Urinary bladder (tissue), 4 donors: ENCODE measurements around the gene CD248. TPM values are rescaled to one million over a fixed set of nuclear protein-coding genes. Genes with fewer than 3 reads are reported as not detected.
"Not testable (repeated sequence)": the region's sequence is repeated elsewhere in the genome, so short reads cannot be mapped to it uniquely, and the experiment has no call there.

Experiments
- DNase-seq: peaks from one replicate; pipeline ENCODE4 v3.0.0-alpha.2; 2015; ENCODE audit errors: extremely low spot score
- H3K27ac ChIP-seq: one replicate; pipeline ENCODE4 v1.5.1; 2013; ENCODE audit warnings: low read depth, mild to moderate bottlenecking, moderate library complexity
- H3K36me3 ChIP-seq: one replicate; pipeline ENCODE4 v1.6.1; 2013; ENCODE audit warnings: mild to moderate bottlenecking, moderate library complexity; ENCODE audit not compliant: insufficient read depth
- H3K4me1 ChIP-seq: one replicate; pipeline ENCODE4 v1.6.1; 2013; ENCODE audit warnings: mild to moderate bottlenecking, moderate library complexity; ENCODE audit not compliant: insufficient read depth
- H3K4me3 ChIP-seq: one replicate; pipeline ENCODE4 v1.5.1; 2013; ENCODE audit warnings: low read depth, low read length
- WGBS: extraction: QIAGEN DNeasy Blood & Tissue Kit; methylation state at CpG from one replicate; pipeline ENCODE4 v1.1.7; 2013; 5-methylcytosine and 5-hydroxymethylcytosine counted together
- polyA plus RNA-seq: library from polyadenylated mRNA; stranded (reverse); fragments of 200-250 nt; gene quantifications from one replicate; pipeline ENCODE4 v1.2.3, GENCODE V29; 2013
- total RNA-seq: library from RNA; depleted of rRNA; stranded (reverse); fragments of >200 nt; gene quantifications from one replicate; pipeline ENCODE4 v1.2.3, GENCODE V29; 2014
- donor health status: healthy with polysubstance abuse.
- donor health status: healthy.

CD248 gene
- total RNA-seq (28.7 TPM), polyA plus RNA-seq (66.5 TPM)

GRCh38 chr11:66316849-66317251 lies at the start of gene CD248:
CD248 (minus strand) TSS chr11:66317044; CDS start chr11:66317027, 17 bp downstream.
- WGBS = 5% methylated on average over 29 of the region's 29 CpGs
- Histone ChIP-seq H3K36me3 (no peaks in the 10 kb centered on the region), H3K27ac (peak within 1 kb of the TSS; percentile 80), H3K4me1 (no peaks in the 10 kb centered on the region), H3K4me3 (peak within 1 kb of the TSS; percentile 55)
- DNase-seq = no peak

GRCh38 chr11:66365711-66366619 lies 49.1 kb upstream of the CD248 start:
- Histone ChIP-seq H3K4me1 (no peaks in the 10 kb centered on the region), H3K36me3 (no peaks in the 10 kb centered on the region), H3K4me3 (no peak overlapping the region), H3K27ac (no peak overlapping the region)
- no peak for DNase-seq
- 77% methylated on average over 14 of the region's 14 CpGs for WGBS

- Histone ChIP-seq H3K36me3 (no peaks in the 10 kb centered on the region), H3K27ac (no peak overlapping the region), H3K4me3 (no peak overlapping the region), H3K4me1 (no peaks in the 10 kb centered on the region)
- no peak for DNase-seq
- WGBS = 91% methylated on average over 6 of the region's 6 CpGs
Measured at GRCh38 chr11:66365166-66365565, 48.3 kb upstream of the CD248 start.

- WGBS = 68% methylated on average over 15 of the region's 15 CpGs
- no peak for DNase-seq
- no peak overlapping the region for H3K27ac ChIP-seq
Measured at GRCh38 chr11:66363805-66364535, 47.1 kb upstream of the CD248 start.

GRCh38 chr11:66363187-66363601 lies 46.4 kb upstream of the CD248 start:
- H3K36me3 ChIP-seq = no peaks in the 10 kb centered on the region
- H3K4me1 ChIP-seq = no peaks in the 10 kb centered on the region
- H3K4me3 ChIP-seq = no peak overlapping the region
- no peak overlapping the region for H3K27ac ChIP-seq
- WGBS = 91% methylated on average over 14 of the region's 14 CpGs
- no peak for DNase-seq

More at GRCh38 chr11:66363805-66364535, 47.1 kb upstream of the CD248 start:
- Histone ChIP-seq H3K36me3 (no peaks in the 10 kb centered on the region), H3K4me3 (no peak overlapping the region), H3K4me1 (no peaks in the 10 kb centered on the region)

- no peak for DNase-seq
- H3K27ac ChIP-seq = no peak overlapping the region
- no peak overlapping the region for H3K4me3 ChIP-seq
- WGBS = 91% methylated on average over 9 of the region's 9 CpGs
- H3K4me1 ChIP-seq = no peaks in the 10 kb centered on the region
- H3K36me3 ChIP-seq = no peaks in the 10 kb centered on the region
Measured at GRCh38 chr11:66362481-66363147, 45.8 kb upstream of the CD248 start.

GRCh38 chr11:66361502-66361941 lies 44.7 kb upstream of the CD248 start:
- Histone ChIP-seq H3K4me1 (no peaks in the 10 kb centered on the region), H3K27ac (no peak overlapping the region), H3K4me3 (no peak overlapping the region), H3K36me3 (no peaks in the 10 kb centered on the region)
- 81% methylated on average over 6 of the region's 6 CpGs for WGBS
- DNase-seq = no peak

- no peaks in the 10 kb centered on the region for H3K36me3 ChIP-seq
- no peak overlapping the region for H3K27ac ChIP-seq
- 95% methylated on average over 15 of the region's 15 CpGs for WGBS
- no peak overlapping the region for H3K4me3 ChIP-seq
- no peak for DNase-seq
- H3K4me1 ChIP-seq = no peaks in the 10 kb centered on the region
Measured at GRCh38 chr11:66360406-66361073, 43.7 kb upstream of the CD248 start.

GRCh38 chr11:66359662-66360087 lies 42.8 kb upstream of the CD248 start:
- no peak for DNase-seq
- no peak overlapping the region for H3K4me3 ChIP-seq
- H3K27ac ChIP-seq = no peak overlapping the region
- no peaks in the 10 kb centered on the region for H3K4me1 ChIP-seq
- H3K36me3 ChIP-seq = no peaks in the 10 kb centered on the region
- WGBS = 66% methylated on average over 3 of the region's 3 CpGs

GRCh38 chr11:66350560-66351235 lies 33.9 kb upstream of the CD248 start:
- not testable (repeated sequence) for H3K4me1 ChIP-seq, DNase-seq, H3K4me3 ChIP-seq, H3K27ac ChIP-seq, H3K36me3 ChIP-seq
- WGBS = 85% methylated on average over 8 of the region's 8 CpGs

GRCh38 chr11:66349084-66349386 lies 32.2 kb upstream of the CD248 start:
- H3K36me3 ChIP-seq = no peaks in the 10 kb centered on the region
- WGBS = 62% methylated on average over 2 of the region's 2 CpGs
- peaks cover 1% of the 10 kb centered on the region for H3K4me1 ChIP-seq
- no peak overlapping the region for H3K27ac ChIP-seq
- H3K4me3 ChIP-seq = no peak overlapping the region
- DNase-seq = no peak

GRCh38 chr11:66347425-66348276 lies 30.8 kb upstream of the CD248 start, which contains the start of gene B4GAT1:
B4GAT1 (minus strand) TSS chr11:66347629; CDS start chr11:66347545, 84 bp downstream.
- no peaks in the 10 kb centered on the region for H3K36me3 ChIP-seq
- peak; percentile 90 for DNase-seq
- H3K4me3 ChIP-seq = peak within 1 kb of the TSS; percentile 88
- peaks cover 1% of the 10 kb centered on the region for H3K4me1 ChIP-seq
- peak within 1 kb of the TSS; percentile 90 for H3K27ac ChIP-seq
- under 1% methylated on average over 91 of the region's 101 CpGs for WGBS
